Hindlimb muscle (tissue), 1 donor: ENCODE data around the gene GNG13. TPM values are rescaled to one million over a fixed set of nuclear protein-coding genes. Genes with fewer than 3 reads are reported as not detected.
"Not testable (repeated sequence)": the region's sequence is repeated elsewhere in the genome, so short reads cannot be mapped to it uniquely, and the experiment has no call there.

Experiments used
- DNase-seq: peaks from one replicate; pipeline ENCODE4 v3.0.0-alpha.2; 2013
- polyA plus RNA-seq: library from polyadenylated mRNA; unstranded; fragments of 120-200 nt; gene quantifications from one replicate; pipeline ENCODE4 v1.2.1, GENCODE V29; 2013; ENCODE audit not compliant: insufficient read length

Gene GNG13
- polyA plus RNA-seq, 1 donor = not detected

DNA sequence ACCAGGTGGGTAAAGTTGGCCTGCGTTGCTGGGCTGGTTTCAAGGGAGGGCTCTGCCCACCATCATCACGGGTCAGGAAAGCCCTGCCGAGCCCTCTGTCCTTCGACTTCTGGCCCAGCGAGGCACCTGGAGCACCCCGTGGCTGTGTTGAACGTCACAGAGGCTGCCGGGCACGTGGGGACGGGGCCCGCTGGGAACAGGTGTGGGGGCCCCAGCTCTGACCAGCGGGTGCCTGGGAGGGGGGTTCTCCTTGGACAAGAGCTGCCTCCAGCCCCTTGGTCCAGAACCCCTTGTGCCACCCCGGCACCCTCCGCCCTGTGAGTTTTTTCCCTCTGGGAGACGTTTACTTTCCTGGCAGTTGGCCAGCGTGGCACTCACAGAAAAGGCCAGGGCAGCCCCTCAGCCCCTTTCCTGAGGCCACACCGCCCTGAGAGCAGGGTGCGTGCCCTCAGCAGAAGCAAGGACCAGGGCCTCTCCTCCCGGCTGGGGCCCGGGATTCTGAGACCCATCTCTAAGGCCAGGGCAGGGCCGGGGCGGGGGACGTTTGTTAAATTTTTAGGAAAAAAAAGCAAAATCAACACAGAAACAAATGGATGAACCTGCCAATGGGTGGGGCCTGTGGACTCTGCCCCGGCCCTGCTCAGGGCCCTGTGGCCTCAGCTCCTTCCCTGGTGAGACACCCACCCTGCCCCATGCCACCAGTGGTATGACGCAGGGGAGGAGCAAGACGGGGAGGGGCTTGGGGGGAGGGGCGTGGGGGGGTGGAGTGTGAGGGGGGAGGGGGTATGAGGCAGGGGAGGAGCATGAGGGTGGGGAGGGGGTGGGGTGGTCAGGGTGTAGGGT, 31.3 kb upstream of the GNG13 start:
- DNase-seq = no peak

DNA sequence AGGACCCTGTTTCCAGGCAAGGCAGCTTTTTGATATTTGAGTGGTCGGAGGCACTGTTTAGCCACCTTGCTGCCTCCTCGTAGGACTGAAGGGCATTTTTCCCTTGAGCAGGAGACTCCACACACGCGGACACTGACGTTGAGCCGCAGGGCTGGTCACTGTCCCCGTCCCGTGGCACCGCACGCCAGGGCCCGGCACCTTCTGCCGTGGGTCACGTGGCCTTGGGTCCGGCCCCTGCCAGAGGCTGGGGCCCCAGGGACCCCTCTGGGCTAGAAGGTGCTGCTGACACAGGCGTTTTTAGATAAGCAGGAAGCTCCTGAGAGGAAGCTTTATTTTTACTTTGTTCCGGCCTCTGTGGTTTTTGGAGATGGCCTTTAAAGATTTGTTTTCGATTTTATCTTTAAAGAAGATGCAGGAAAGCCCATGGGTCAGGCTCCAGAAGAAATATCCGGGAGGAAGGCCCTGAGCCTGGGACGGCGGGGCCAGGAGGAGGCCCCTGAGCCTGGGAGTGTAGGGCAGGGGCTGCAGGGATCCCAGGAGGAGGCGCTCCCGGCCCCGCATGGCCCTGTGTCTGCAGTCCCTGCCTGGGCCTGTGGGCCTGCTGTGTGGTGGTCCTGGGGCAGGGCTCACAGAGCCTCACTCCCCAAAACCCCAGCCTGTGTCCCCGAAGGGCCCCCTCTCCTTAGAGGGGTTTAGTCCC, 30.5 kb upstream of the GNG13 start:
- DNase-seq = no peak

DNA sequence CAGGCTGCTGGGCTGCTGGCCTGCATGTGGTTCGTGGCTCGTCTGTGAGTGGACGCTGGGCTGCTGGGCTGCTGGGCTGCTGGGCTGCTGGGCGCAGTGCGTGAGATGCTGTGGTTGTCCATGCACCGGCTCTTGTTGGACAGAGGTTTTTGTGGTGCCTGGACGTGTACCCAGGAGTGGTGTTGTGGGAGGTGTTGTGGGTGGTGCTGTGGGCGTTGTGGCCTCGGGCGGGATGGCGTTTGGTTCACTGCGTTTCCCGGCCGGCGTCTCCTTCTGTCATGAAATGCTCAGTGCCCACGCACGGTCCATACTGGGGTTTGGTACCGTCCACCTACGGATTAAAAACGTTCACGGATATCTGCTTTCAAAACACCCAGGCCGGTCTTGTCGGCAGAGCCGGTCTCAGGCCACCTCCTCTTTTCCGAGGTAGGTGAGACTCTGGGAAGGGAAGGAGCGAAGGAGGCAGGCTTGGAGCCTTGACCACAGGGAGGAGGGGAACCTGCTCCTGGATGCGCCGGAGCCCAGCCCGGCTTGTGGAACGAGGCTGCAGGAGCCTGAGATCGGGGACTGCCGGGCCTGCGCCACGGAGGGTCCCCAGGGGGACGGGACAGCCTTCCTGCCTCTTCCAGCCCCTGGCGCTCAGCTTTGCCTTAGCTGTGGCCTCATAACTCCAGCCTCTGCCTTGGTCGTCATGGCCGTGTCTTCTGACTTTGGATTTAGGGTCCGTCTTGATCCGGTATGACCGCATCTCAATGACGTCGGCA, 29.8 kb upstream of the GNG13 start:
- DNase-seq = no peak

GRCh38 chr16:828891-829290, 28.4 kb upstream of the GNG13 start:
- DNase-seq = no peak

DNA sequence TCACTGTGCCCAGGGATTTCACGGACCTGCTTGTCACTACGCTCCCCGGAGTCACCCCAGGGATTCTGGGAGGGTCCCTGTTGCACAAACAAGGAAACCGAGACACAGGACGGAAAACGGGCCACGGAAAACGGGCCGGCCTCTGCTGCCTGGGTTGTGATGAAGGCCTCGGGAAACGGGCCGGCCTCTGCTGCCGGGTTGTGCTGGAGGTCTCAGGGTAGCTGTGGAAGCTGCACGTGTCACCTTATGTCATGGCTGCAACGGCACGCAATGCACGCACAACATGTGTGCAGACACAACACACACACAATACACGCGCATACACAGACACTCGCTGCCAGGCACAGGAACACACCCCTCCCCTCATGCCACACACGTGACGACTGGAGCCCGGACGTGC, 27.0 kb upstream of the GNG13 start:
- no peak for DNase-seq

- DNase-seq = peak; percentile 36
Observed at GRCh38 chr16:825341-826061, 25.0 kb upstream of the GNG13 start.

DNA sequence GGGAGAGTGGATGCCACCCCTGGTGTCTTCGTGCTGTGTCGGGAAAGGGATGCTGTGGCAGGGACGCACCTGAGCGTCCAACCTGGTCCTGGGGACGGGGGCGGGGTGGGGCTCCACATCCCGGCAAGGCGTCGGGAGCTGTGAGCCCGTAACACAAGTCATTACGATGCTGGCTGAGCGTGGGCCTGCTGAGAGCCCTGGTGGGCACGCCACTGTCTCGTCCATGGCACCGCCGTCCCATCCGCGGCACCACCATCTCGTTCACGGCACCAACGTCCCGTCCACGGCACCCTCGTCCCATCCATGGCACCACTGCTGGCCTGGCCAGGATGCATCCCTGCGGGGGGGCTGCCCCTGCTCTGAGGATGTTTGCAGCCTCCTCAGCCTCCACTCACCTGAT, 24.1 kb upstream of the GNG13 start:
- no peak for DNase-seq

DNA sequence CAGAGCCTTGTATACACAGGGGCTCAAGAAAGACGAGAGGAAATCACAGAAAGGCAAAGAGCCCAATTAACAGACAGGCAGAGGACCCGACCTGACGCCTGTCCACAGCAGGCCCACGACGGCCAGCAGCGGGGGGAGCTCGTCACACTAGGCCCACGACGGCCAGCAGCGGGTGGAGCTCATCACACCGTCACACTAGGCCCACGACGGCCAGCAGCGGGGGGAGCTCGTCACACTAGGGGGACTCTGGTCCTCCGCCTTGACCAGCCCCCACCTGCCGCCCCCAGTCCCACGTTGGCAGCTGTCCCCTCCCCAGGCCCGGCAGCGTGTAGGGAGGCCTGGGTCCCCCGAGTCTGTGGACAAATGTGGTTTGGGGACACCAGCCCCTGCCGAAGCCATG, 23.7 kb upstream of the GNG13 start:
- no peak for DNase-seq

GRCh38 chr16:822909-823297, 22.4 kb upstream of the GNG13 start:
- no peak for DNase-seq

DNA sequence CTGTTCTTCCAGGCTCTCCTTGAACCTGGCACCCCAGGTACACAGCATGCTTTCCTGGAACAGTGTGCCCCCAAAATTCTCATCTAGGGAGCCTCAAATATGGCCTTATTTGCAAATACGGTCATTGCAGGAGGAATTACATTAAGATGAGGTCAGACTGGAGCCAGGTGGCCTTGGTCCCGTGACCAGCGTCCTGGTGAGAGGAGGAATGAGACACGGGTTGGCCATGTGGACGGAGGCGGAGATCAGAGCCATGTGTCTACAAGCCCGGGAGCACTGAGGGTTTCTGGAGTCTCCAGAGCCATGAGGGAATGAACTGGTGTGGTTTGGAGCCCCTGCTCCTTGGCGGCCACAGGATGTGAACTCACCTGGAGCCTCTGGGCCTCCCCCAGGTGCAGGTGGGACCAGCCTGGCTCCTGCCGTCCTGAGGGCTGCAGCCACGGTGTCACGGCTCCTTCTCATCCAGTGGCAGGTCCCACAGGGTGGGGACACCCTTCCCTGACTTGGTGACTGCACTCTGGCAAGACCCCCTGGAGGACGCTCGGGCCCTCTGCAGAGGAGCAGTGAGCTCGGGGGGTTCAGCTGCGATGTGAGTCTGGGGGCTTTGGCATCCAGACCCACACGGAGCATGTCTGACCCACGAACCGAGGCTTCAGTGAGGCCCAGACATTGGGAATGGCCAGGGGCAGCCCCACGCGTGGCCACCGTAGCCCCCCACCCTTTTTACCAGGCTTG, 21.8 kb upstream of the GNG13 start:
- DNase-seq = no peak

GRCh38 chr16:821751-822150, 21.2 kb upstream of the GNG13 start:
- DNase-seq = no peak

DNA sequence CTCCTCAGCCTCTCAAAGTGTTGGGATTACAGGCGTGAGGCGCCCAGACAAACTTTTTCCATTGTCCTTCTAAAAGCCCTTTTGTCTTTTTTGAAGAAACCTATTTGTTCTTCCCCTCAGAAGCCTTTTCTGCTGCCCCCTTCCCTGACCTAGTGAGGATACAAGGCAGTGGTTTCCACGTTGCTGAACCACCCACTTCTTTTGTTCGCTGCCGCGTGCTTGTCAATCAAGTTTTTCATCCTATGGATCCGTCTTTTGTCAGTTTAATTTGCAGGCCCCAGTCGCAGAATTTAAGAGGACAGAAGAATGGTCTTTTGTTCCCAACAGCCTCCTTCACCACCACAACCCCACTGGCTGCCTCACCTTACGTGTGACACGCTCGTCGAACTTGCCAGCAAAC, 20.2 kb upstream of the GNG13 start:
- DNase-seq = no peak

GRCh38 chr16:820044-820408, 19.5 kb upstream of the GNG13 start:
- DNase-seq = not testable (repeated sequence)

- DNase-seq = no peak
Observed at GRCh38 chr16:819336-820043, 19.0 kb upstream of the GNG13 start.

GRCh38 chr16:818592-818991, 18.1 kb upstream of the GNG13 start:
- no peak for DNase-seq

GRCh38 chr16:818132-818531, 17.6 kb upstream of the GNG13 start:
- no peak for DNase-seq

DNA sequence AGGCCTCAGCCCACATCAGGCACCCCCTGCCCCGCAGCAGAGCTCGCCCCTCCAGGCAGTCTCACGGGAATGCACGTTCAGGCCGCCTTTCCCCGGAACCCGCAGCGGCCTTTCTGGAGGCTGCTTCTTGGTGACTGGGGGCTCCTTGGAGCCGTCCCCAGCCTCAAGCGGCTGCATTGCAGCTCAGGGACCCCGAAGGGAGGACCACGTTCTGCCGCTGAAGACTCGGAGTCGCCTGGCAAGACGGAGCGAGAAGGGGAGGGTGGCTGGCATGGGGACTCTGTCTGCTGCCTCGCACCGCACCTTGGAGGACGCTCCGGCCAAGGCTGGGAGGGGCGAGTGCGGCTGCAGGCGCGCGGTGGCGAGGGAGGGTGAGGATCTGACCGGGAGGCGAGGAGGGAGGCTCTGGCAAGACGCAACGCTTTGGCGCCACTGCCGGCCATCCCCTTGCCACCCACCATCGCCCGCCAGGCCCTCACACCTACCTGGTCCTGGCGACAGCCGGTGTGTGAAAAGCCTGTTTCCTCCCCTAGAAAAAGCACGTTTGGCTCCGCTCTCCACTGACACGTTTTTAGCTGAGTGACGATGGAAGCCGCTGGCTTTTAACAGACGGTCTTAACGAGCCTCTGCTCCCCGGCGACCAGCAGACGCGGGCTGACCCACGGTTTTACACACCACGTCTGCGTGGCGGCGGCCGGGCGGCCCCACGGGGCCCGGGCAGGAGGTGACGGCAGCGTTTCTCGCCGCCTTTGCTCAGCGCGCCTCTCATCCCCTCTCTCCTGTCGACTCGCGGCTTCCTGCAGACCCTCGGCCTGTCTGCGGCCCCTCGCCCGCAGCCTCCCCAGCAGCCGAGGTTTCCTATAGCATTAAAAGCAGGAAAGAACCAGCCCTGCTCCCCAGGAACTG, 16.7 kb upstream of the GNG13 start:
- DNase-seq = no peak

GRCh38 chr16:815861-816260, 15.3 kb upstream of the GNG13 start:
- DNase-seq = no peak

DNA sequence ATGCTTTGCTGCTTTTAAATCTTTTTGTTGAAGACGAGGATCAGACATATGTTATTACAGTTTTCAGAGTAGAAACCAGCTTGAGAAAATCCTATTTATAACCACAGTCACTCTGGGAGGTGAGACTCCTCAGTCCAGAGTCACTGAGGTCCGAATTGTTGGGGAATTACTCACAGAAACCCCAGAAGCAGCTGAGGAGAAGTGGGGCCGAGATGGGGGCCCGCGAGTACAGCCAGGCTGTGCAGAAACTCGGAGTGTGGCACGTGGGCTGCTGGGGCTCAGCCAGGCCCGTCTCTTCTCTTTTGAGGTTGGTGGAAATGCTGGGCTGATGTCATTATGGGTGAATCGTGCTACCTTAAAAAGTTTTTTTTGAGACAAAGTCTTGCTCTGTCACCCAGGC, 14.4 kb upstream of the GNG13 start:
- DNase-seq = no peak

- DNase-seq = no peak
Observed at GRCh38 chr16:813916-814412, 13.4 kb upstream of the GNG13 start.
